ENCODE measurements around the gene C14orf93. TPM values are rescaled to one million over a fixed set of nuclear protein-coding genes. Genes with fewer than 3 reads are reported as not detected.

Gene C14orf93
- total and polyA plus RNA-seq, 9 of the 15 experiments (the other 6 are each of a cell fraction or from before 2014, with no cell fraction given), result 2.2 to 22.4 (median 16.1) TPM

- 0 out of 2 replicates have a peak, but pooled peaks have one; percentile 24 for TF ChIP-seq CREB1 (IDR thresholded peaks at IDR 0.05)
- TF ChIP-seq CREB1 (CRISPR knock-in tag; IDR thresholded peaks at IDR 0.05), result peak; percentile 80
- TF ChIP-seq NKRF (IDR thresholded peaks at IDR 0.05; ENCODE audit: borderline replicate concordance), result peak; percentile 97
- TF ChIP-seq ARNT (IDR thresholded peaks at IDR 0.05), result peak; percentile 78 to 86; a peak in 3 of 4 replicates
- peak; percentile 88 for TF ChIP-seq ATF6 (CRISPR knock-in tag; IDR thresholded peaks at IDR 0.05)
- TF ChIP-seq KAT7 (CRISPR knock-in tag; IDR thresholded peaks at IDR 0.05; ENCODE audit: borderline replicate concordance), result no peak; the same call in 1 of the 2 replicates
- TF ChIP-seq ZNF143 (CRISPR knock-in tag; IDR thresholded peaks at IDR 0.05), result 0 out of 2 replicates have a peak, but pooled peaks have one; percentile 45
- peak; percentile 90 for TF ChIP-seq CHD2 (IDR thresholded peaks at IDR 0.05; ENCODE audit: low read depth, low read length)
- TF ChIP-seq ZBTB9 (CRISPR knock-in tag; IDR thresholded peaks at IDR 0.05), result peak; percentile 62; the same call in 1 of the 2 replicates
- 0 out of 2 replicates have a peak, but pooled peaks have one; percentile 31 for TF ChIP-seq SMAD3 (CRISPR knock-in tag; conservative IDR thresholded peaks at IDR 0.05)
- TF ChIP-seq MTF1 (CRISPR knock-in tag; IDR thresholded peaks at IDR 0.05; ENCODE audit: borderline replicate concordance), result no peak
- TF ChIP-seq NFIC (IDR thresholded peaks at IDR 0.05), result peak; percentile 71
- peak; percentile 92 for TF ChIP-seq VEZF1 (CRISPR knock-in tag; IDR thresholded peaks at IDR 0.05)
- no peak for TF ChIP-seq NFIX (CRISPR knock-in tag; IDR thresholded peaks at IDR 0.05; ENCODE audit: low read depth)
- no peak for TF ChIP-seq BRF2 (IDR thresholded peaks at IDR 0.05; ENCODE audit: borderline replicate concordance, insufficient read depth, insufficient read length)
- TF ChIP-seq ZNF551 (CRISPR knock-in tag; IDR thresholded peaks at IDR 0.05), result no peak
- TF ChIP-seq ZNF77 (CRISPR knock-in tag; IDR thresholded peaks at IDR 0.05), result no peak
- TF ChIP-seq RNF2 (IDR thresholded peaks at IDR 0.05), result 0 out of 2 replicates have a peak, but pooled peaks have one; percentile 60
Observed at GRCh38 chr14:22982477-22983245, 27.3 kb downstream of the C14orf93 start, which contains the start of gene AJUBA (continued).
